Kidney capillary endothelial cell (primary cell): ENCODE data around the gene SDR42E1.
"Not testable (repeated sequence)": the region's sequence is repeated elsewhere in the genome, so short reads cannot be mapped to it uniquely, and the experiment has no call there.

Source experiments
- DNase-seq: peaks from one replicate; pipeline ENCODE4 v3.0.0-alpha.2; 2018; ENCODE audit warnings: low spot score

The SDR42E1 gene

GRCh38 chr16:82004601-82005000 is 6.7 kb downstream of the SDR42E1 start:
- DNase-seq = no peak

- no peak for DNase-seq
These were observed 8.4 kb downstream of the SDR42E1 start for GRCh38 chr16:82002831-82003230.

- peak; percentile 51 for DNase-seq
These were observed 13.5 kb downstream of the SDR42E1 start for GRCh38 chr16:81997738-81998137.

- peak; percentile 86 for DNase-seq
These were observed 14.4 kb downstream of the SDR42E1 start for GRCh38 chr16:81996664-81997509.

- peak; percentile 82 for DNase-seq
These were observed 15.6 kb downstream of the SDR42E1 start for GRCh38 chr16:81995651-81996050.

GRCh38 chr16:81994485-81994884 is 16.8 kb downstream of the SDR42E1 start:
- no peak for DNase-seq

GRCh38 chr16:81992859-81993258 is 18.4 kb downstream of the SDR42E1 start:
- no peak for DNase-seq

- DNase-seq = no peak
These were observed 23.6 kb downstream of the SDR42E1 start for GRCh38 chr16:81987706-81988105.

GRCh38 chr16:81987121-81987520 is 24.1 kb downstream of the SDR42E1 start:
- no peak for DNase-seq

GRCh38 chr16:81977335-81977942 is 33.8 kb downstream of the SDR42E1 start:
- not testable (repeated sequence) for DNase-seq

- DNase-seq = no peak
These were observed 35.6 kb downstream of the SDR42E1 start for GRCh38 chr16:81975637-81976036.

GRCh38 chr16:81973737-81974136 is 37.5 kb downstream of the SDR42E1 start:
- DNase-seq = no peak

GRCh38 chr16:81971853-81972252 is 39.4 kb downstream of the SDR42E1 start:
- no peak for DNase-seq

- no peak for DNase-seq
These were observed 43.9 kb downstream of the SDR42E1 start for GRCh38 chr16:81967358-81967757.

GRCh38 chr16:81964808-81965207 is 46.5 kb downstream of the SDR42E1 start:
- no peak for DNase-seq

- no peak for DNase-seq
These were observed 54.9 kb downstream of the SDR42E1 start for GRCh38 chr16:81956213-81956948.

- DNase-seq = no peak
These were observed 59.7 kb downstream of the SDR42E1 start for GRCh38 chr16:81951564-81951963.

GRCh38 chr16:81946206-81946605 is 65.1 kb downstream of the SDR42E1 start:
- DNase-seq = no peak

GRCh38 chr16:81945665-81946064 is 65.6 kb downstream of the SDR42E1 start:
- no peak for DNase-seq

- no peak for DNase-seq
These were observed 69.2 kb downstream of the SDR42E1 start for GRCh38 chr16:81942007-81942601.

GRCh38 chr16:81940781-81941560 is 70.3 kb downstream of the SDR42E1 start:
- peak; percentile 71 for DNase-seq
